Dendritic cell treated with granulocyte-macrophage colony-stimulating factor and Interleukin-4, amounts not matched to agents 40 ng/mL and 50 ng/mL, for 4 days (primary cell): ENCODE measurements around the gene DESI2.

Experiments used
- H3K27ac Mint-ChIP-seq: one replicate; pipeline ENCODE4 v1.8.0; 2022; ENCODE audit warnings: mild to moderate bottlenecking, mixed read lengths
- H3K27me3 Mint-ChIP-seq: one replicate; pipeline ENCODE4 v1.8.0; 2022; ENCODE audit warnings: mild to moderate bottlenecking, mixed read lengths
- H3K36me3 Mint-ChIP-seq: one replicate; pipeline ENCODE4 v1.8.0; 2022; ENCODE audit warnings: low read depth, mixed read lengths
- H3K4me1 Mint-ChIP-seq: one replicate; pipeline ENCODE4 v1.8.0; 2022; ENCODE audit warnings: low read depth, mixed read lengths
- H3K4me3 Mint-ChIP-seq: one replicate; pipeline ENCODE4 v1.8.0; 2022; ENCODE audit warnings: mild to moderate bottlenecking, moderate library complexity, mixed read lengths
- H3K9me3 Mint-ChIP-seq: one replicate; pipeline ENCODE4 v1.8.0; 2022; ENCODE audit warnings: mixed read lengths
- intact Hi-C: fragments of 100-400 bp; cut with micrococcal nuclease; formaldehyde crosslinking; loops from one replicate; pipeline ENCODE4 v1.15.0; 2022

Gene DESI2

DNA sequence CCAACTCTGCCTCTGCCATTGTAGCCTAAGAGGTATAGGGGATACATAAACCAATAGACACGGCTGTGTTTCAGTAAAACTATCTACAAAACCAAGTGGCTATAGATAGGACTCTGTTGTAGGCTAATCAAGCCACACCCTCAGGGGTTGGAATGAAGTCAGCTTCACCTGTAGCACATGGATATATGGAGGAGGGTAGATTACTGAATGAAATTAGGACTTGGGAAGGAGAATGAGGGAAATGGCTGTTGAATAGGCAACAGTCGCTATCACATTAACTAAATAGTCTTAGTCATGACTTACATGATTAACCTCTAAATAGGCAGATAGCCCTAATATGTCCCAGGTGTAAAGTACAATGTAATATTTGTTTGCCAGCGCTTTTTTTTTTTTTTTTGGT, 49.7 kb downstream of the DESI2 start:
- H3K4me3 Mint-ChIP-seq: no peak overlapping the region
- no peaks in the 10 kb centered on the region for H3K27me3 Mint-ChIP-seq
- no peaks in the 10 kb centered on the region for H3K9me3 Mint-ChIP-seq
- no peak overlapping the region for H3K27ac Mint-ChIP-seq
- intact Hi-C loops: no loop called here
- peaks cover 79% of the 10 kb centered on the region for H3K36me3 Mint-ChIP-seq
- no peaks in the 10 kb centered on the region for H3K4me1 Mint-ChIP-seq

GRCh38 chr1:244704107-244704506, 51.2 kb downstream of the DESI2 start:
- intact Hi-C loops: no loop called here
- H3K27me3 Mint-ChIP-seq: no peaks in the 10 kb centered on the region
- no peak overlapping the region for H3K4me3 Mint-ChIP-seq

GRCh38 chr1:244705261-244706234, 52.6 kb downstream of the DESI2 start:
- no peaks in the 10 kb centered on the region for H3K4me1 Mint-ChIP-seq
- H3K36me3 Mint-ChIP-seq: peaks cover 50% of the 10 kb centered on the region
- intact Hi-C loops: no loop called here
- no peaks in the 10 kb centered on the region for H3K27me3 Mint-ChIP-seq
- H3K27ac Mint-ChIP-seq: no peak overlapping the region
- H3K9me3 Mint-ChIP-seq: no peaks in the 10 kb centered on the region
- H3K4me3 Mint-ChIP-seq: no peak overlapping the region

More at GRCh38 chr1:244704107-244704506, 51.2 kb downstream of the DESI2 start:
- Mint-ChIP-seq H3K4me1 (no peaks in the 10 kb centered on the region), H3K9me3 (no peaks in the 10 kb centered on the region), H3K36me3 (peaks cover 64% of the 10 kb centered on the region), H3K27ac (no peak overlapping the region)

GRCh38 chr1:244709076-244709475, 56.1 kb downstream of the DESI2 start:
- intact Hi-C loops: no loop called here
- no peaks in the 10 kb centered on the region for H3K4me1 Mint-ChIP-seq
- H3K9me3 Mint-ChIP-seq: no peaks in the 10 kb centered on the region
- no peak overlapping the region for H3K27ac Mint-ChIP-seq
- no peaks in the 10 kb centered on the region for H3K27me3 Mint-ChIP-seq
- no peak overlapping the region for H3K4me3 Mint-ChIP-seq
- peaks cover 26% of the 10 kb centered on the region for H3K36me3 Mint-ChIP-seq

DNA sequence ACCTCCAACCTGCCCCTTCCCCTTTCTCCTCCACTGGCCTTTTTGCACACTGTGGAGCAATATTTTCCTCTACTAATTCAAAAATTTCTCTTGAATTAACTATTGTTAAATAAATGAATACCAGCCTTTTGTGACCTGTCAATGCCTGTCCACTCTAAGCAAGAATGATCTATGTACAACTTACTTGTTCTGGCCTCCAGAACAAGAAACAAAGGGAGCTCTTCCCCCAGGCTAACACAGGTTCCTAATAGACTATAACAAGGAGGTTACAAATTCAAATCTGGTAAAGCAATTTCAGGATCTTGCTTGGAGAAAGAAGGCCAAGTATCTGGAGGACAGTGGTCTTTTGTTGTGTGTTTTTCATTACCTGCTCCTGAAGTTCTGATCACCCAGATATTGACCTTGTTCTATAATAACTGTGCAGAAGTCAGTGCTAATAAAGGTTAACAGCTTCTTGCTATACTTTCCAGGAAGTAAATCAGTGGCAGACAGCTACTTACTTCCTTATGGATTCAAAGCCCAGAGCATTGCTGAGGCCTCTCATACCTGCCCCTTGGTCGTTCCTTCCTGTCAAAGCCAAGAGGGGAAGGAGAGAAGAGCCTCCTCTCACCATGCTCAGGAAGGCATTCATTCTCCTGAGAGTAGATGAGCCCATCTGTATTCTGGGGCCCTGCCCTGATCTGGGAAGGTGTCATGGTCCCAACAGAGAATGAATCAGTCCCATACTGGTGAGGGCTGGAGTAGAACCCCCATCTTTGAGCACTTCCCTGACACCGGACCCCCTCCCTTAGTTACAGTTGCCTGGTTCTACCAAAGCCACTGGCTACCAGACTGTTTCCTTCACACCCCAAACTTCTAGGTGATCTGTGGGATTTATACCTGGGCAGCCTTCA, 56.8 kb downstream of the DESI2 start:
- Mint-ChIP-seq H3K27ac (no peak overlapping the region), H3K36me3 (peaks cover 19% of the 10 kb centered on the region), H3K9me3 (no peaks in the 10 kb centered on the region), H3K4me1 (no peaks in the 10 kb centered on the region), H3K4me3 (no peak overlapping the region), H3K27me3 (no peaks in the 10 kb centered on the region)
- intact Hi-C loops: no loop called here

GRCh38 chr1:244710474-244711062, 57.6 kb downstream of the DESI2 start:
- no peak overlapping the region for H3K4me3 Mint-ChIP-seq
- intact Hi-C loops: no loop called here
- no peaks in the 10 kb centered on the region for H3K27me3 Mint-ChIP-seq
- peaks cover 11% of the 10 kb centered on the region for H3K36me3 Mint-ChIP-seq
- H3K4me1 Mint-ChIP-seq: no peaks in the 10 kb centered on the region
- H3K27ac Mint-ChIP-seq: no peak overlapping the region
- no peaks in the 10 kb centered on the region for H3K9me3 Mint-ChIP-seq

DNA sequence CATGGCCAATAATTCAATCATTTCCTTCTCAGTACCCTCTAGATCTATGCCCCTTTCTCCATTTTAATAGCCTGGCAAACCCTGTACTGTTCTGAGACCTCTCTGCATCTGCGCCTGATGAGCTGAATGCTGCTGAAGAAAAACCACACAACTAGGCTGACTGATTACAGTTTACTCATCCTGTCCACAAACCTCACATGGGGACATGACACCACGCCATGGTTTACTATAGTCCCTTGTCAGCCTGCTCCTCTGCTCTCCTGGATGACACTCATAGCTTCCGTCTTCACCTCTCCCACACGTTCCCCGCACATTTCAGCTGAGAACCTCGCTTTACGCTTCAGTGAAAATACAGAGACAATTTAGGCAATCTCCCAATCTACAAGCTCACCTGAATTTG, 59.7 kb downstream of the DESI2 start:
- Mint-ChIP-seq H3K9me3 (no peaks in the 10 kb centered on the region), H3K4me3 (no peak overlapping the region), H3K36me3 (no peaks in the 10 kb centered on the region), H3K27ac (no peak overlapping the region), H3K4me1 (no peaks in the 10 kb centered on the region), H3K27me3 (no peaks in the 10 kb centered on the region)
- intact Hi-C loops: no loop called here

DNA sequence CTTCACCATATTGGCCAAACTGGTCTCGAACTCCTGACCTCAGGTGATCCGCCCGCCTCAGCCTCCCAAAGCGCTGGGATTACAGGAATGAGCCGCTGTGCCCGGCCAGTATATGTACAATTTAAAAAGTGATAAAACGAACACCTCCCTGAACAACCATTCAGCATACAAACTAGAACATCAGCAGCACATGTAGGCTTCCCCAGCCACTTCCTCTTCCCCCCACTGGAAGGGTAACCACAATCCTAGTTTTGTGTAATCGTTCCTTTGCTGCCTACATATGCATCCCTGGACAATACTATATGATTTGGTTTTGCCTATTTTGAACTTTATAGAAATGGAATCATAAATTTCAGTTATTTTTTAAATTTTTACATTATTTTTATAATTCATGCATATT, 60.4 kb downstream of the DESI2 start:
- Mint-ChIP-seq H3K27ac (no peak overlapping the region), H3K36me3 (no peaks in the 10 kb centered on the region), H3K4me3 (no peak overlapping the region), H3K27me3 (no peaks in the 10 kb centered on the region), H3K4me1 (no peaks in the 10 kb centered on the region), H3K9me3 (no peaks in the 10 kb centered on the region)
- intact Hi-C loops: no loop called here

DNA sequence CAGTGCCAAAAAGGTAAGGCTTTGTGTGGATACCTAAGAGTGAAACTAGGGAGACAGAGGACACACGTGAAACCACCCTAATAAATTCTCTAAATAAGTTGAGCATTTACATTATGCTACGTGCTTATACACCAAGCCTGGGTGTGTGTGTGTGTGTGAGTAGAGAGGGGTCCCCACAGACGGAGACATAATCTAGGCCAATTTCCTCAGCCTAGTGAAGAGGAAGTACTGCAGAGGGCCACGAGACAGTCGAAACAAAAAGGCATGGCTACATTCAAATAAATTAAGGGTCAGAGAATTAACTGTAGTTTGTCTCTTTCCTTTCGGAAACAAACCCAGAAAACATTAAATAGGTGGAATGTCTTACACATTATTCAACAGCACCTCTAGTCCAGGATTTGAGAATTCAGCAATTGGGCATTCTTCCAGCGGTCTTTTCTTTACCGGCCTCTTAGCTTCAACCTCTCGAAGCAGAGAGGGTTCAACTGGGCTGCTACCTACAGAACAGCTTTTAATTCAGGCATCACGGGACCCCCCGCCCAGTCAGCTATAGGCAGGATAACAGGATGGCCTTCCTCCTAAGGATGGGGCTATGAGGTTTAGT, 75.0 kb downstream of the DESI2 start:
- H3K4me1 Mint-ChIP-seq: peaks cover 13% of the 10 kb centered on the region
- intact Hi-C loops: no loop called here
- no peak overlapping the region for H3K27ac Mint-ChIP-seq
- no peaks in the 10 kb centered on the region for H3K36me3 Mint-ChIP-seq
- no peak overlapping the region for H3K4me3 Mint-ChIP-seq
- peaks cover 49% of the 10 kb centered on the region for H3K27me3 Mint-ChIP-seq
- H3K9me3 Mint-ChIP-seq: no peaks in the 10 kb centered on the region

DNA sequence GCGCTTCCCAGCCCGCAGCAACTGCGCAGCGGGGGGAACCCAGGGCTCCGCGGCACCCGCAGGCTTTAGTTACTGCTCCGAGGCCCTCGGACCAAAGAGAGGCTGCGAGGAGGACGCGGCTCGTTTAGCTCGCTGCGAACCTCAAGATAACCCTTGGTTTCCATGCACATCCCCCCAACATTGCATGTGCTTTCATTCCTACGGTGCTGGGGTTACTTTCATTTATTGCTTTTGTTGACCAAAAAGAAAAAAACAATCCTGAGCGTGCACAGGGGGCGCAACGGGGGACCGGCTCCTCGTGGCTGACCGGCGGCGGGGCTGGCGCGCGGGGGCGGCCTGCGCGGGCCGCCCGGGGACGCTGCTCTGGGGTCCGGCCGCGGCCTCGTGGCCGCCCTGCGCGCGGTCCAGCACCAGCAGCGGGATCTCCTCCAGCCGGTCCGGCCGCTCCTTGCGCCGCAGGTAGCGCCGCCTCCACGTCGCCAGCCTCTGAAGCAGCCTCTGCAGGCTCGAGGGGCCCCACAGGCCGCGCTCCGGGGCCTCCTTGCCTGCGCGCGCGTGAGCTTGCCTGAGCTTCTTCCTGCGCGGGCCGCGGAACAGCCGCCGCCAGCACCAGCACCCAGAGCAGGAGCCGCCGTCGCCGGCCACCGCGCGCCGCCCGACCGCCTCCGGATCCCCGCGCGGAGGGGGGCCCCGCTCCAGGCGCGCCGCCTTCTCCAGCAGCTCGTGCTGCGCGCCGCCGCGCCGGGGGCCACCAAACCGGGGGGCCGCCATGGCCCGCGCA, 77.4 kb downstream of the DESI2 start:
- peak overlapping the region; percentile 80 for H3K4me3 Mint-ChIP-seq
- no peaks in the 10 kb centered on the region for H3K36me3 Mint-ChIP-seq
- no peak overlapping the region for H3K27ac Mint-ChIP-seq
- peaks cover 13% of the 10 kb centered on the region for H3K4me1 Mint-ChIP-seq
- peaks cover 3% of the 10 kb centered on the region for H3K9me3 Mint-ChIP-seq
- intact Hi-C loops: no loop called here
- peaks cover 51% of the 10 kb centered on the region for H3K27me3 Mint-ChIP-seq

GRCh38 chr1:244730934-244731434, 78.1 kb downstream of the DESI2 start:
- Mint-ChIP-seq H3K4me1 (peaks cover 13% of the 10 kb centered on the region), H3K27ac (no peak overlapping the region), H3K36me3 (no peaks in the 10 kb centered on the region), H3K4me3 (peak overlapping the region; percentile 80), H3K9me3 (peaks cover 10% of the 10 kb centered on the region), H3K27me3 (peaks cover 51% of the 10 kb centered on the region)
- intact Hi-C loops: no loop called here

GRCh38 chr1:244731651-244732050, 78.7 kb downstream of the DESI2 start:
- peaks cover 51% of the 10 kb centered on the region for H3K27me3 Mint-ChIP-seq
- intact Hi-C loops: no loop called here
- no peaks in the 10 kb centered on the region for H3K36me3 Mint-ChIP-seq
- H3K27ac Mint-ChIP-seq: no peak overlapping the region
- peaks cover 11% of the 10 kb centered on the region for H3K9me3 Mint-ChIP-seq
- peaks cover 13% of the 10 kb centered on the region for H3K4me1 Mint-ChIP-seq
- H3K4me3 Mint-ChIP-seq: no peak overlapping the region
